WERI-Rb-1 (cell line): ENCODE data around the gene ETFA.
A peak's percentile ranks its signal among the peaks of the same experiment; 100 is the strongest.

ENCODE experiments used
- DNase-seq: peaks from one replicate; pipeline ENCODE4 v3.0.0-alpha.2; 2020
- H3K27ac ChIP-seq: fragments of 250-450 bp; sonication (Bioruptor Pico); 2 replicates; pipeline ENCODE4 v1.5.1; 2020; ENCODE audit warnings: mild to moderate bottlenecking, moderate library complexity
- H3K27me3 ChIP-seq: fragments of 250-450 bp; sonication (Bioruptor Pico); 2 replicates; pipeline ENCODE4 v1.5.1; 2021; ENCODE audit warnings: mild to moderate bottlenecking, low read depth, moderate library complexity; ENCODE audit not compliant: insufficient read depth, severe bottlenecking
- H3K36me3 ChIP-seq: fragments of 250-450 bp; sonication (Bioruptor Pico); 2 replicates; pipeline ENCODE4 v1.5.1; 2020; ENCODE audit warnings: mild to moderate bottlenecking, moderate library complexity
- H3K4me3 ChIP-seq: 2 replicates; pipeline ENCODE4 v1.5.1; 2011; ENCODE audit warnings: low read depth, mild to moderate bottlenecking, control low read depth, low read length
- H3K9me3 ChIP-seq: fragments of 250-450 bp; sonication (Bioruptor Pico); 2 replicates; pipeline ENCODE4 v1.5.1; 2021; ENCODE audit warnings: mild to moderate bottlenecking, moderate library complexity; ENCODE audit not compliant: severe bottlenecking
- CTCF ChIP-seq: IDR thresholded peaks from 2 replicates; pipeline ENCODE4 v1.5.1; 2011; ENCODE audit warnings: low read depth, mild to moderate bottlenecking, control low read depth, inconsistent platforms, low read length

ETFA gene

GRCh38 chr15:76204109-76204845 is 107.0 kb downstream of the ETFA start:
- TF ChIP-seq CTCF: no peak
- Histone ChIP-seq H3K27ac (no peak overlapping the region), H3K36me3 (peaks cover 18% of the 10 kb centered on the region), H3K9me3 (no peaks in the 10 kb centered on the region), H3K27me3 (no peaks in the 10 kb centered on the region), H3K4me3 (no peak overlapping the region)
- DNase-seq: no peak

GRCh38 chr15:76203346-76204108 is 107.7 kb downstream of the ETFA start:
- no peak for DNase-seq
- no peaks in the 10 kb centered on the region for H3K27me3 ChIP-seq
- peaks cover 15% of the 10 kb centered on the region for H3K36me3 ChIP-seq
- no peaks in the 10 kb centered on the region for H3K9me3 ChIP-seq
- H3K27ac ChIP-seq: no peak overlapping the region
- H3K4me3 ChIP-seq: no peak overlapping the region
- TF ChIP-seq CTCF: no peak

- TF ChIP-seq CTCF: no peak
- DNase-seq: no peak
- no peaks in the 10 kb centered on the region for H3K9me3 ChIP-seq
- no peaks in the 10 kb centered on the region for H3K27me3 ChIP-seq
- H3K36me3 ChIP-seq: peaks cover 9% of the 10 kb centered on the region
- H3K4me3 ChIP-seq: no peak overlapping the region
- no peak overlapping the region for H3K27ac ChIP-seq
These were observed 109.6 kb downstream of the ETFA start for GRCh38 chr15:76201536-76202255.

GRCh38 chr15:76200641-76201105 is 110.6 kb downstream of the ETFA start:
- Histone ChIP-seq H3K27ac (no peak overlapping the region), H3K27me3 (no peaks in the 10 kb centered on the region), H3K36me3 (no peaks in the 10 kb centered on the region; the same call in 1 of the 2 replicates), H3K9me3 (no peaks in the 10 kb centered on the region), H3K4me3 (no peak overlapping the region)
- TF ChIP-seq CTCF: no peak
- DNase-seq: peak; percentile 28

GRCh38 chr15:76200083-76200465 is 111.2 kb downstream of the ETFA start:
- no peak for TF ChIP-seq CTCF
- Histone ChIP-seq H3K27ac (no peak overlapping the region), H3K9me3 (no peaks in the 10 kb centered on the region)

More at GRCh38 chr15:76200083-76200465, 111.2 kb downstream of the ETFA start:
- Histone ChIP-seq H3K27me3 (no peaks in the 10 kb centered on the region), H3K36me3 (no peaks in the 10 kb centered on the region), H3K4me3 (no peak overlapping the region)
- no peak for DNase-seq
